ENCODE measurements around the gene CLCN4.

Gene CLCN4

DNA sequence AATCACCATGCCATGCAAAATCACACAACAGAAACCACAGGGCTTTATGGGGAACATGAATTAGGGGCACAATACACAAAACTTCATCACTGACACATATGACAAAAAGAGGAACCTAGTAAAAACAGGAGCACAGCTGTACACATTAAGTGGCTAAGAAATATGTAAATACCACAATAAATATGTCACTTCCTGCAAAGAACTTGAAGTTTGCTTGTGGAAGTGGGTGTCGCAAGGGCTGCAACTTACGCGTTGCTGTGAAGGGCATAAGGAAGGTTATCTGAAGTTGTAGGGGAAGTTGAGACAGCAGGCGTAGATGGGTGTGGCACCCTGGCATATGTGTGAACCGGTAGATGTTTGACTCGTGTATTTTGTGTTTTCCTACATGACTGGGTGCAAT, 42.4 kb downstream of the CLCN4 start:
- no peak for DNase-seq

GRCh38 chrX:10203617-10204016, 46.8 kb downstream of the CLCN4 start:
- DNase-seq = no peak

GRCh38 chrX:10206317-10206716, 49.5 kb downstream of the CLCN4 start:
- DNase-seq = no peak

- DNase-seq = no peak
These were observed 51.6 kb downstream of the CLCN4 start for GRCh38 chrX:10208281-10208856.

GRCh38 chrX:10208953-10209352, 52.2 kb downstream of the CLCN4 start:
- no peak for DNase-seq

DNA sequence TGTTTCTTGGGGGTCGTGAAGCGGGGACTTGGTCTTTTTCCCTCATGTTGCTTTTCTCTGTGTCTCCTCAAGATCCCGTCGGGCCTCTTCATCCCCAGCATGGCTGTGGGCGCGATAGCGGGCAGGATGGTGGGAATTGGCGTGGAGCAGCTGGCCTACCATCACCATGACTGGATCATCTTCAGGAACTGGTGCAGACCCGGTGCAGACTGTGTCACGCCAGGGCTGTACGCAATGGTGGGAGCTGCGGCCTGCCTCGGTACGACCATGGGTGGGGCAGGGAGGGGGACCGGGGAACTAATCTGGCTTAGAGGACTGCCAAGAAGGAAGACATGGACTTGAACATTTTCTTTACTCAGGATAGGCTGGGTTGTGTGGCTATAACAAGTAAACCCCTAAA, 55.6 kb downstream of the CLCN4 start:
- no peak for DNase-seq

GRCh38 chrX:10213716-10214115, 56.9 kb downstream of the CLCN4 start:
- DNase-seq = no peak

- DNase-seq = no peak
These were observed 59.4 kb downstream of the CLCN4 start for GRCh38 chrX:10216208-10216607.

- no peak for DNase-seq
These were observed 60.4 kb downstream of the CLCN4 start for GRCh38 chrX:10217198-10217597.

DNA sequence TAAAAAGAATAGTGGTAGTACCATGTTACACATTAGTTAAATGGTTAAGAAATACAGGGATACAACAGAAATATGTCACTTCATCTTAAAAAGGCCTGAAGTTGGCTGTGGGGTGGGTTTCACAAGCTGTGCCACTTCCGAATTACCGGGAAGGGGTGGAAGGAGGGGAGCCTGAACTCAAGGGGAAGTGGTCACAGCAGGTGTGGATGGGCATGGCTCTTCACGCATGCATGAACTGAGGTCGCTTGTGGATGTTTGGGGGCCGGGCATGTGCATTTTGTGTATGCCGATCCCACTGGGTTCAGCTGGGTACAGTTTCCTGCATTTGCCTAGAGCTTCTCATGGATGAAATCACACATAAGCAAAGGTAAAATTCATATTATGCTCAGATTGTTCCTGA, 64.9 kb downstream of the CLCN4 start:
- DNase-seq = no peak

DNA sequence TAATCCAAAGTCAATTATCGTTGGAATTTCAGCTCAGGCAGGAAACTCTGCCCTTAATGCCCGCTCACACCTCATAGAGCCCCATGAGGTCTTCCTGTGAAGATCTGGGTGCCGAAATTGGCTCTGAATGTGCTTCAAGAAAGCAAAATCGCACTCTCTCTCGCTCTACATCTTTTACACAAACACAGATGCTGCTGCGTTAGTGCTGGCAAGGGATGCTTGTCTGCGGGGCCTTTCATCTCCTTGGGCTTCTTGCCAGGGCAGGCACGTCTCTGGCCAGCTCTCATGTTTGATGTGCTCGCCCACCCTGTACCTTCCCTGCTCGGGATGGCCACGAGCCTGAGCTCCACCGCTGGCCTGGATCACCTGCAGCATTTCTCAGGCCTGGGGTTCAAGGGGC, 66.5 kb downstream of the CLCN4 start:
- no peak for DNase-seq

DNA sequence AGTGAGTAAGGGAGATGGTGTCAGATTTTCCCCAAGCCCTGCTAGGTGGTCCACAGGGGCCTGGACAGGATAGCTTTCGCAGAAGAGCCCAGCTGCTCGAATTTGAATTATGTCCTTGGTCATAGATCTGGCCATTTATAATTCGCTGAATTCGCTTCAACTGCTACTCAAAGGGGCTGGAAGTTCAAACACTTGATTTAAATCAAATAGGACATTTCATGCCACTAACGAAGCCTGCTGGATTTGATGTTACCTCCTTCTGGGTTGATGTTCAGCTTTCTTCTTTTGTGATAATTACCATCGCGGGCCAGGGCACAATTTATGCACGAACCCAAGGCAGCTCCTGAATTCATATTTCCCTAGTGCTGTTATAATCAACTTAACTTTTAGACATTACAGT, 67.0 kb downstream of the CLCN4 start:
- DNase-seq = no peak

GRCh38 chrX:10230222-10230621, 73.4 kb downstream of the CLCN4 start:
- DNase-seq = no peak

- DNase-seq = no peak
These were observed 74.7 kb downstream of the CLCN4 start for GRCh38 chrX:10231461-10231860.

GRCh38 chrX:10233173-10233572, 76.4 kb downstream of the CLCN4 start:
- DNase-seq = no peak

DNA sequence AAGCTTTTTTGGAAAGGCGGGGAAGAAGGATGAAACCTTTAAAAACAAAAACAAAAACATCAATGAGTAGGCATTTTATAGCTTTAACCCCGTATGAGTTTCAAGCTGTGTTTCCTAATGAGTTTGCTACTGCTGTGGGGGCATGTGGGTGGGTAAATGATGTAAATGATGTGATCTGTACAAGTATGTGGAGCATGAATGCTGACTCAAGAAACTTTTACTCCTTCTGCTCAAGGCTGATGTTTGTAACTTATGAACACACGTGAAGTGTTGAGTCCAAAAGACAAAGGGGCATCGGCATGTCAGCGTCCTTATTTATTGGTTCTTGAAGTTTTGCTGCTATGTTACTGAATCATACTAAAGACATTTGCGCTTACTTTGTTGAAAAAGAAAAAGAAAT, 76.9 kb downstream of the CLCN4 start:
- DNase-seq = no peak

GRCh38 chrX:10235851-10236250, 79.1 kb downstream of the CLCN4 start:
- DNase-seq = no peak

- no peak for DNase-seq
These were observed 80.5 kb downstream of the CLCN4 start for GRCh38 chrX:10237241-10237640.

GRCh38 chrX:10239611-10240064, 82.9 kb downstream of the CLCN4 start:
- no peak for DNase-seq

- no peak for DNase-seq
These were observed 84.1 kb downstream of the CLCN4 start for GRCh38 chrX:10240918-10241317.

GRCh38 chrX:10242026-10242425, 85.3 kb downstream of the CLCN4 start:
- no peak for DNase-seq

- no peak for DNase-seq
These were observed 86.3 kb downstream of the CLCN4 start for GRCh38 chrX:10243106-10243505.

- no peak for DNase-seq
These were observed 88.3 kb downstream of the CLCN4 start for GRCh38 chrX:10244915-10245622.

- DNase-seq = no peak
These were observed 89.1 kb downstream of the CLCN4 start for GRCh38 chrX:10245886-10246285.

GRCh38 chrX:10246297-10246696, 89.5 kb downstream of the CLCN4 start:
- no peak for DNase-seq

Measured in activated CD8-positive, alpha-beta memory T cell treated with anti-CD3 and anti-CD28 coated beads, Interleukin-2, amount 50 U/mL, for 48 hours (primary cell).